Testis (tissue), 3 donors: ENCODE data around the gene COX19. TPM values are rescaled to one million over a fixed set of nuclear protein-coding genes. Genes with fewer than 3 reads are reported as not detected.

Source experiments
- DNase-seq: peaks from one replicate; pipeline ENCODE4 v3.0.0-alpha.2; 2019
- H3K27ac ChIP-seq, 2 donors: fragments of 200-600 bp; sonication (generic); one replicate each; pipeline ENCODE4 v1.5.1; 2019
- H3K27me3 ChIP-seq: fragments of 200-600 bp; sonication (generic); one replicate; pipeline ENCODE4 v1.5.1; 2019
- H3K36me3 ChIP-seq: fragments of 200-600 bp; sonication (generic); one replicate; pipeline ENCODE4 v1.5.1; 2017; ENCODE audit warnings: low read depth; ENCODE audit errors: missing control alignments
- H3K4me1 ChIP-seq: fragments of 200-600 bp; sonication (generic); one replicate; pipeline ENCODE4 v1.5.1; 2019
- H3K4me3 ChIP-seq, 2 donors: fragments of 200-600 bp; sonication (generic); one replicate each; pipeline ENCODE4 v1.5.1; 2017 to 2019
- H3K9me3 ChIP-seq: fragments of 200-600 bp; sonication (generic); one replicate; pipeline ENCODE4 v1.5.1; 2017
- POLR2A ChIP-seq: fragments of 450-650 bp; IDR thresholded peaks from one replicate; pipeline ENCODE4 v1.6.1; 2017; ENCODE audit warnings: antibody characterized with exemption, mild to moderate bottlenecking, moderate library complexity
- WGBS, 2 donors: methylation state at CpG; one replicate each; pipeline ENCODE4 v1.1.5; 2018; 5-methylcytosine and 5-hydroxymethylcytosine counted together
- intact Hi-C: fragments of 100-400 bp; cut with DNase I; formaldehyde crosslinking; loops from one replicate; pipeline ENCODE4 v1.15.1; 2023; ENCODE audit warnings: low total_unique reads
- polyA plus RNA-seq: library from polyadenylated mRNA; stranded (reverse); fragments of 350-450 nt; fragmentation: Illumina TruSeq; extraction: RNeasy Lipid Tissue Mini Kit (QIAGEN cat#74804); gene quantifications from one replicate; pipeline ENCODE4 v1.2.3, GENCODE V29; 2014; ENCODE audit warnings: low read depth, low replicate concordance; ENCODE audit not compliant: insufficient read depth
- total RNA-seq, 2 donors: library from RNA; depleted of rRNA; stranded (reverse); fragments of >200 nt; gene quantifications; one replicate each; pipeline ENCODE4 v1.2.3, GENCODE V29; 2016
- TF ChIP-seq, protein P1 (sequence below), 3 experiments: fragments of 450-650 bp in 2 of 3; fragments of 200-600 bp in 1 of 3; sonication (generic) in 1 of 3; IDR thresholded peaks; one replicate each; pipeline ENCODE4 v1.5.1; 2016 to 2019; ENCODE audit warnings: antibody characterized with exemption in 3 of 3, mild to moderate bottlenecking in 2 of 3, moderate library complexity in 1 of 3

The COX19 gene
- total and polyA plus RNA-seq, 3 donors from 2014 or later, result 8.8 to 23.5 (median 21.6) TPM

DNA sequence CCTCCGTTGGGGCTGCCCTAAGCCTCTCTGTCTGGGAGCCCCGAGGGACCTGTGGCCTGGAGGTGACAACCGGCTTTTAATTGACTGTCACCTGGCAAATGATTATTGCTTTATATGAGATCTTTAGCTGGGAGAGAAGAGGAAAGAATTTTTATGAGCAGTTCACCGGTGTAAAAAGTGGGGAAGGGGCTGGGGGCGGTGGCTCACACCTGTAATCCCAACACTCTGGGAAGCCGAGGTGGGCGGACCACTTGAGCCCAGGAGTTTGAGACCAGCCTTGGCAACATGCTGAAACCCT, 2.6 kb upstream of the COX19 start:
- H3K4me3 ChIP-seq, result no peak overlapping the region
- 69 to 80% methylated on average over 6 to 7 of the region's 7 CpGs for WGBS, 2 donors
- no peaks in the 10 kb centered on the region for H3K9me3 ChIP-seq
- H3K27me3 ChIP-seq, result no peaks in the 10 kb centered on the region
- H3K27ac ChIP-seq, result peak overlapping the region in 1 of 2 donors; percentile 65
- intact Hi-C loops, result no loop called here
- H3K4me1 ChIP-seq, result peaks cover 26% of the 10 kb centered on the region
- no peak for DNase-seq
- H3K36me3 ChIP-seq, result no peaks in the 10 kb centered on the region
- TF ChIP-seq, protein P1, sequence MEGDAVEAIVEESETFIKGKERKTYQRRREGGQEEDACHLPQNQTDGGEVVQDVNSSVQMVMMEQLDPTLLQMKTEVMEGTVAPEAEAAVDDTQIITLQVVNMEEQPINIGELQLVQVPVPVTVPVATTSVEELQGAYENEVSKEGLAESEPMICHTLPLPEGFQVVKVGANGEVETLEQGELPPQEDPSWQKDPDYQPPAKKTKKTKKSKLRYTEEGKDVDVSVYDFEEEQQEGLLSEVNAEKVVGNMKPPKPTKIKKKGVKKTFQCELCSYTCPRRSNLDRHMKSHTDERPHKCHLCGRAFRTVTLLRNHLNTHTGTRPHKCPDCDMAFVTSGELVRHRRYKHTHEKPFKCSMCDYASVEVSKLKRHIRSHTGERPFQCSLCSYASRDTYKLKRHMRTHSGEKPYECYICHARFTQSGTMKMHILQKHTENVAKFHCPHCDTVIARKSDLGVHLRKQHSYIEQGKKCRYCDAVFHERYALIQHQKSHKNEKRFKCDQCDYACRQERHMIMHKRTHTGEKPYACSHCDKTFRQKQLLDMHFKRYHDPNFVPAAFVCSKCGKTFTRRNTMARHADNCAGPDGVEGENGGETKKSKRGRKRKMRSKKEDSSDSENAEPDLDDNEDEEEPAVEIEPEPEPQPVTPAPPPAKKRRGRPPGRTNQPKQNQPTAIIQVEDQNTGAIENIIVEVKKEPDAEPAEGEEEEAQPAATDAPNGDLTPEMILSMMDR (IDR thresholded peaks at IDR 0.05), result no peak
- no peak for TF ChIP-seq POLR2A

DNA sequence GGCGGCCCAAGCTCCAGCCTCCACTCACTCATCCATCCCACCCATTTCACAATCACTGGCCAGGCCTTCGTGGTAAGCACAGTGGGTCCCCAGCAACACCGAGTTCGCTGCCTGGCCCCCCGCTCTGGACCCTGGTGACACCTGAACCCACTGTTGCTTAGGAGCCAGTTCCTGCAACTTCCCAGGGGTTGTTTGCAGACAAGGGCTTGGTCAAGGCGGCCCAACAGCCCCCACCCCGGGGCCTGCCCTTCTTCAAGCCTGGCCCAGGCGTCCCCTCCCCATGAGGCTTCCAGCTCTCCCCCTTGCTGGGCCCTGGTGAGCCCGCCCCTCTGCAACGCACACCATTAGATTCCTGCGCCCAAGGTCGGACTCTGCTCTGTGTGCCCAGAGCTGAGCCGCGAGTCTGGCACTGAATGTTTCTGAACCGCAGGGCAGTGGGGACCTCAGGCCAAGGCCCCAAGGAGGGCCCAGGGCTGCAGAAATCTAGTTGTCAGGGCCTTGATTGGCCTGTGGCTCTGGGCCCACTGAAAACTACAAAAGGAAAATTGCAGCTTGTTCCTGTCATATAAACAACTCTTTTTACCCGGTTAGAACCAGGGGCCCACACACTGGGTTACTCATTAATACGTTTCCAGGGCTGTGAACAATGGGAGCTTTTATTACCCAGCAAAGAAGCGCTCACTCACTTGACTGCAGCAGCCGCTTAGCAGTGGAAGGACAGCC, 2.1 kb upstream of the COX19 start:
- H3K4me1 ChIP-seq, result peaks cover 28% of the 10 kb centered on the region
- H3K27ac ChIP-seq, result peak overlapping the region; percentile 65
- H3K9me3 ChIP-seq, result no peaks in the 10 kb centered on the region
- intact Hi-C loops, result no loop called here
- H3K4me3 ChIP-seq, result no peak overlapping the region
- WGBS, 2 donors, result 53 to 57% methylated on average over 7 to 19 of the region's 19 CpGs
- H3K36me3 ChIP-seq, result no peaks in the 10 kb centered on the region
- H3K27me3 ChIP-seq, result no peaks in the 10 kb centered on the region
- peak; percentile 56 for DNase-seq
- no peak for TF ChIP-seq POLR2A
- TF ChIP-seq, protein P1 (IDR thresholded peaks at IDR 0.05), result no peak

DNA sequence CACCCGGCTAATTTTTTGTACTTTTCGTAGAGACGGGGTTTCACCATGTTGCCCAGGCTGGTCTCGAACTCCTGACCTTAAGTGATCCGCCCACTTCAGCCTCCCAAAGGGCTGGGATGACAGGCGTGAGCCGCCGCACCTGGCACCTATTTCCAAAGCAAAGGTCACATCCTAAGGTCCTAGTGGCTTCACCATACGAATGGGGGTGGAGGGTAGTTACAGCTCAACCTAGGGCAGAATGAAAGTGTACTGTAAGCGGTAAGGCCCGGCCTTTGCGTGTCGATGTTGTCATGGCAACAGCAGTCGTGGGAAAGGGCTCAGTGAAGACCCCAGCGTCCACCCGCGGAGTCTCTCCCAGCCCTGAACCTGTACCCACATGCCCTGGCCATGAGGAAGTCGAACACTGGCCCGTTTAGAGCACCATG, 1.6 kb upstream of the COX19 start:
- Histone ChIP-seq H3K27ac (peak overlapping the region in 1 of 2 donors; percentile 65), H3K36me3 (no peaks in the 10 kb centered on the region), H3K4me3 (no peak overlapping the region), H3K9me3 (no peaks in the 10 kb centered on the region), H3K4me1 (peaks cover 28% of the 10 kb centered on the region), H3K27me3 (no peaks in the 10 kb centered on the region)
- DNase-seq, result no peak
- intact Hi-C loops, result no loop called here
- 84 to 89% methylated on average over 19 of the region's 19 CpGs for WGBS, 2 donors
- TF ChIP-seq, protein P1 (IDR thresholded peaks at IDR 0.05), result no peak
- no peak for TF ChIP-seq POLR2A

DNA sequence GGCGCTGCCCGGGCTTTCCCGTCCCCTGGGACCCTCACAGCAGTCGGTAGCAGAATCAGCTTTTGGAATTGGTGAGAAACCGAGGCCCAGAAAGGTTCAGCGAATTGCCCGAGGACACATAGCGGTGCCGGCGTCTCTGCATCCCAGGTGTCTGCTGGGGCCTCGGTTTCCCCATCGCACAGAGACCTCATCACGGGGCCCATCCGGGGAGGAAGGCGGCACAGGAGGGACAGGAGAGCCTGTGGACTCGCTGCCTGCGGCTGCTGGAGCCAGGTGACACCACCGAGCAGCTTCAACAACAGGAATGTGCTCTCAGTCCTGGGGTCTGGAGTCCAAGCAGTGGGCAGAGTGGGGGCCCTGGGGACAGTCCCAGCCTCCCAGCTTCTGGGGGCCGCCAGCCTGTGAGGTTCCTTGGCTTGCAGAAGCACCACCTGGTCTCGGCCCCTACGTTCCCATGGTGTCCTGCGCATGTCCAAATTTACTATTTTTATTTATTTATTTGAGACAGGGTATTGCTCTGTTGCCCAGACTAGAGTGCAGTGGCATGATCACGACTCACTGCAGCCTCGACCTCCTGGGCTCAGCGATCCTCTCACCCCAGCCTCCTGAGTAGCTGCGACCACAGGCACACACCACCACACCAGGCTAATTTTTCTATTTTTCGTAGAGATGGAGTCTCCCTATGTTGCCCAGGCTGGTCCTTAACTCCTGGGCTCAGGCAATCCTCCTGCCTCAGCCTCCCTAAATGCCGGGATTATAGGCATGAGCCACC, 539 bp upstream of the COX19 start:
- peaks cover 28% of the 10 kb centered on the region for H3K4me1 ChIP-seq
- H3K27me3 ChIP-seq, result no peaks in the 10 kb centered on the region
- H3K4me3 ChIP-seq, result peak overlapping the region; percentile 84 to 94
- no peak for DNase-seq
- no peak for TF ChIP-seq POLR2A
- no peaks in the 10 kb centered on the region for H3K36me3 ChIP-seq
- no peaks in the 10 kb centered on the region for H3K9me3 ChIP-seq
- 50 to 75% methylated on average over 11 to 28 of the region's 28 CpGs for WGBS, 2 donors
- intact Hi-C loops, result no loop called here
- peak overlapping the region in 1 of 2 donors; percentile 89 for H3K27ac ChIP-seq

DNA sequence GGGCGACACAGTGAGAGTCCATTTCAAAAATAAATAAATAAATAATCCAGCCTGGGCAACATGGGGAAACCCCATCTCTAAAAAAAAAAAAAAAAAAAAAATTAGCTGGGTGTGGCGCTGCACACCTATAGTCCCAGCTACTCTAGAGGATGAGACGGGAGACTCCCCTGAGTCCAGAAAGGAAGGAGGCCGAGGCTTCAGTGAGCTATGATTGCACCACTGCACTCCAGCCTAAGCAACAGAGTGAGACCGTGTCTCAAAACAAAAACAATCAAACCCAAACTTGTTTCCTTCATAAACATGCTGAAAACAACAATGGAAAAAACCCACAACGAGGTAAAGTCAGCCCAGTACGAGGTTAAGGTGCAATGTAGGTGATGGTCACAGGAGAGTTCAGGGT, 1.2 kb downstream of the COX19 start:
- H3K4me1 ChIP-seq, result peaks cover 22% of the 10 kb centered on the region
- no peaks in the 10 kb centered on the region for H3K36me3 ChIP-seq
- H3K4me3 ChIP-seq, result peak overlapping the region; percentile 84 to 94
- WGBS, 2 donors, result 20 to 35% methylated on average over 7 of the region's 7 CpGs
- H3K9me3 ChIP-seq, result no peaks in the 10 kb centered on the region
- no peak for TF ChIP-seq POLR2A
- TF ChIP-seq, protein P1 (IDR thresholded peaks at IDR 0.05), result no peak
- H3K27ac ChIP-seq, result no peak overlapping the region
- no peak for DNase-seq
- intact Hi-C loops, result no loop called here
- no peaks in the 10 kb centered on the region for H3K27me3 ChIP-seq
